ENCODE measurements around the gene DRC7. TPM values are rescaled to one million over a fixed set of nuclear protein-coding genes. Genes with fewer than 3 reads are reported as not detected.

DRC7 gene
- total and polyA plus RNA-seq, 9 of the 15 experiments (the other 6 are each of a cell fraction or from before 2014, with no cell fraction given), result 0.04 to 0.33 (median 0.12) TPM; not detected in 3

GRCh38 chr16:57686577-57686976 lies 8.0 kb upstream of the DRC7 start:
- Histone ChIP-seq H3K9me3 (replicated peaks; ENCODE audit: control insufficient read depth, insufficient read depth, low read depth, low read length) (no peaks in the 10 kb centered on the region), H3K36me3 (ENCODE audit: control insufficient read depth, insufficient read depth, low read length) (no peaks in the 10 kb centered on the region), H3K9me1 (ENCODE audit: control insufficient read depth, insufficient read depth, low read length) (peaks cover 8% of the 10 kb centered on the region), H2AFZ (ENCODE audit: low read depth, low read length) (peak overlapping the region; percentile 38; the same call in 1 of the 2 replicates), H3K27ac (ENCODE audit: extremely low read depth, low read depth, low read length) (no peak overlapping the region), H3K9ac (ENCODE audit: insufficient read depth in 1 of 2, low read depth in 2 of 2, low read length in 2 of 2) (no peak overlapping the region), H3K4me3 (no peak overlapping the region), H3K27me3 (ENCODE audit: control insufficient read depth in 2 of 2, insufficient read depth in 2 of 2, low read length in 2 of 2) (no peaks in the 10 kb centered on the region), H3K79me2 (ENCODE audit: control insufficient read depth, insufficient read depth, low read length) (no peaks in the 10 kb centered on the region), H4K20me1 (replicated peaks; ENCODE audit: control insufficient read depth, insufficient read depth, low read length) (no peaks in the 10 kb centered on the region), H3K4me1 (replicated peaks in 1 of 2; ENCODE audit: control insufficient read depth in 2 of 2, insufficient read depth in 2 of 2, low read length in 2 of 2) (peaks cover 52 to 54% of the 10 kb centered on the region in 2 experiments), H3K4me2 (ENCODE audit: insufficient read depth, low read length) (no peak overlapping the region)
- WGBS (ENCODE audit: insufficient coverage, low coverage, missing lambda C conversion rate), result 65% methylated on average over 4 of the region's 4 CpGs
- FAIRE-seq (no peak), ATAC-seq (no peak), DNase-seq (ENCODE audit: extremely low read depth in 1 of 4, low spot score in 3 of 4) (no peak)
- POLR2A ChIA-PET, result interaction anchor here (0.7 to 2.4 kb wide), 4 partner anchors 10 to 14 kb away, joined by 3 to 8 read pairs (median 4); no protein-coding TSS in a partner anchor
- intact Hi-C loops (cut with micrococcal nuclease), result no loop called here
- in situ Hi-C loops (cut with MboI), result no loop called here
- CTCF ChIA-PET (ENCODE audit: low intra/inter-chr PET ratio), result no interaction called here
- BruUV-seq (replicated peaks), result no TSS peak
- TF ChIP-seq USF2 (CRISPR knock-in tag; IDR thresholded peaks at IDR 0.05), result peak; percentile 56
- 0 out of 2 replicates have a peak, but pooled peaks have one; percentile 22 for TF ChIP-seq ELF1 (tag; IDR thresholded peaks at IDR 0.05)
- TF ChIP-seq ZNF57 (CRISPR knock-in tag; IDR thresholded peaks at IDR 0.05), result no peak
- TF ChIP-seq TBL1XR1 (IDR thresholded peaks at IDR 0.05; ENCODE audit: low read length in 2 of 2), result no peak
- 0 out of 2 replicates have a peak, but pooled peaks have one; percentile 20 for TF ChIP-seq HDAC8 (tag; IDR thresholded peaks at IDR 0.05)
- TF ChIP-seq MBD2 (IDR thresholded peaks at IDR 0.05; ENCODE audit: borderline replicate concordance, low read depth), result no peak
- no peak for TF ChIP-seq PBX2 (CRISPR knock-in tag; IDR thresholded peaks at IDR 0.05; ENCODE audit: low read depth)
- 0 out of 2 replicates have a peak, but pooled peaks have one; percentile 5 for TF ChIP-seq PBX2 (tag; conservative IDR thresholded peaks at IDR 0.05; ENCODE audit: low read depth)
- TF ChIP-seq HINFP (tag; conservative IDR thresholded peaks at IDR 0.05; ENCODE audit: low read depth), result no peak
- no peak for TF ChIP-seq SMARCC2 (IDR thresholded peaks at IDR 0.05; ENCODE audit: low read depth)
- TF ChIP-seq USF1 (CRISPR knock-in tag; IDR thresholded peaks at IDR 0.05), result peak; percentile 87
- TF ChIP-seq NFE2L1 (tag; IDR thresholded peaks at IDR 0.05; ENCODE audit: borderline replicate concordance, low read depth), result no peak
- no peak for TF ChIP-seq RFX1 (IDR thresholded peaks at IDR 0.05)
- TF ChIP-seq ZC3H8 (IDR thresholded peaks at IDR 0.05), result no peak
- no peak for TF ChIP-seq RBBP5 (IDR thresholded peaks at IDR 0.05; ENCODE audit: borderline replicate concordance, insufficient read depth, low read length, poor library complexity, severe bottlenecking)
- TF ChIP-seq PHF20 (IDR thresholded peaks at IDR 0.05; ENCODE audit: partially characterized antibody), result peak; percentile 64
- peak; percentile 89 for TF ChIP-seq RAD51 (IDR thresholded peaks at IDR 0.05; ENCODE audit: borderline replicate concordance, low read depth)
- no peak for TF ChIP-seq NR2C1 (IDR thresholded peaks at IDR 0.05)
- TF ChIP-seq NR2C1 (tag; IDR thresholded peaks at IDR 0.05), result peak; percentile 33; the same call in 1 of the 2 replicates
